ENCODE data around the gene SCRT2.

- no peak for TF ChIP-seq EZH2 (IDR thresholded peaks at IDR 0.05; ENCODE audit: borderline replicate concordance, low read length)
- no peak for TF ChIP-seq CTCF (conservative IDR thresholded peaks at IDR 0.05 in 1 of 2, IDR thresholded peaks at IDR 0.05 in 1 of 2; ENCODE audit: extremely low read depth in 1 of 2, insufficient read depth in 1 of 2, low read depth in 1 of 2, low read length in 2 of 2)
These were observed 55.4 kb downstream of the SCRT2 start for GRCh38 chr20:620246-620645.
